ENCODE measurements around the gene EMILIN3. TPM values are rescaled to one million over a fixed set of nuclear protein-coding genes. Genes with fewer than 3 reads are reported as not detected.

EMILIN3 gene, protein sequence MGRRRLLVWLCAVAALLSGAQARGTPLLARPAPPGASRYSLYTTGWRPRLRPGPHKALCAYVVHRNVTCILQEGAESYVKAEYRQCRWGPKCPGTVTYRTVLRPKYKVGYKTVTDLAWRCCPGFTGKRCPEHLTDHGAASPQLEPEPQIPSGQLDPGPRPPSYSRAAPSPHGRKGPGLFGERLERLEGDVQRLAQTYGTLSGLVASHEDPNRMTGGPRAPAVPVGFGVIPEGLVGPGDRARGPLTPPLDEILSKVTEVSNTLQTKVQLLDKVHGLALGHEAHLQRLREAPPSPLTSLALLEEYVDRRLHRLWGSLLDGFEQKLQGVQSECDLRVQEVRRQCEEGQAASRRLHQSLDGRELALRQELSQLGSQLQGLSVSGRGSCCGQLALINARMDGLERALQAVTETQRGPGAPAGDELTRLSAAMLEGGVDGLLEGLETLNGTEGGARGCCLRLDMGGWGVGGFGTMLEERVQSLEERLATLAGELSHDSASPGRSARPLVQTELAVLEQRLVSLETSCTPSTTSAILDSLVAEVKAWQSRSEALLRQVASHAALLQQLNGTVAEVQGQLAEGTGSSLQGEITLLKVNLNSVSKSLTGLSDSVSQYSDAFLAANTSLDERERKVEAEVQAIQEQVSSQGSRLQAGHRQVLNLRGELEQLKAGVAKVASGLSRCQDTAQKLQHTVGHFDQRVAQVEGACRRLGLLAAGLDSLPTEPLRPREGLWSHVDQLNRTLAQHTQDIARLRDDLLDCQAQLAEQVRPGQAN
- 19.7 TPM for polyA plus RNA-seq (ENCODE audit: insufficient read length)

GRCh38 chr20:41366546-41367392, at the start of gene EMILIN3:
Gene EMILIN3 (minus strand): TSS chr20:41366818. CDS start chr20:41366634, 184 bp downstream.
- DNase-seq, result peak; percentile 62

DNA sequence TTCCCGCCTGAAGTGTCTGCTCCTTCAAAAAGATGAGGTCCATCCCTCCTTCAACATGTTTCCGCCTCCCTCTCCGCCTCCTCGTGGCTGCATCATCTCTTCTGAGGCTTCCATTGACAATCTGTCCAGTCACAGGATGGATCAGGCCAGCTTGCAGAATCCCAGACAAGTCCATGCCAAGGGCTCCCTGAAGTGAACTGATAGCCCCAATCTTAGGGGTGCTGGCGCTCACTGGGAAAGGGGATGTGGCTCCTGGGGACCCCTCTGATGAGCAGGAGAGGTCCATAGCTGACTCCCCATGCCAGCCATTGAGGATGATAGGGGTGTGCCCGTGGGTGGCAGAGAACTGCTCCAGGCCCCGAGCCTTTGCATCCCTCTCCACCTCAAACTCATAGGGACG, 48.6 kb upstream of the EMILIN3 start:
- no peak for DNase-seq

- DNase-seq, result no peak
These were observed 46.6 kb upstream of the EMILIN3 start for GRCh38 chr20:41413169-41413568.

DNA sequence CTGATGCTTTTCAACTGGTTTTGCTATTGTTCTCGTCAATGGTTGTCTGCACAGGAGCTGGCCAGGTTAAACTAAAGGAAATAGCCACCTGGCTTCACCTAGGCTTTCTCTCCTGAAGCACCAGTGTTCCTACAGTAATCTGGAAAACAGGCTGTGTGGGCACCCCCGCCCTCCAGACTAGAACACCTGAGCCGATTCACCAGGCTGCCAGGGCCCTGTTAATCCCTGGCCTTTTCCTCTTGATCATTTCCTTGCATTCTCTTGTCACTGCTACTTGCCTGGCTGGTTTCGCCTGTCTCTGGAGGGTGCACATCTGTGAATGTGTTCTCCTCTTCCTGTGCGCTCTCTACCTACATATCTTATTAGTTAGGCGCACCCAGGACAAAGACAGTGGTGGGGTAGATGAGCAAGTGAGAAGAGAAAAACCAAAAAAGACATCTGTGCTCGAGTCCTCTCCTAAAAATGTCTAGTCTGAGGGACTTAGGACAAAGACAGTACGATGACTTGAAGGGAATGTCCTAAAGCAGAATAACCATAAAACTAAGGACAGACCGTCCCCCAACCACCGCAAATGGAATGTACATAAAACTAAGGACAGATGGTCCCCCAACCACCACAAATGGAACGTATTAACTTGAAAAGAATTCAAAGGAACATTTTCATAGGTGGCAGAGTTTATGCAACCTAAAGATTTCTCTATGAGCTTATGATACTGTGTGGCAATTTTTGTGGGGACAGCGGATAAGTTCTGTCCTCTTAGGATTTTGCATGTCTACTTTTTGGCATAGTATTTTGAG, 45.9 kb upstream of the EMILIN3 start:
- DNase-seq, result no peak

GRCh38 chr20:41411391-41411847, 44.8 kb upstream of the EMILIN3 start:
- DNase-seq, result peak; percentile 54

DNA sequence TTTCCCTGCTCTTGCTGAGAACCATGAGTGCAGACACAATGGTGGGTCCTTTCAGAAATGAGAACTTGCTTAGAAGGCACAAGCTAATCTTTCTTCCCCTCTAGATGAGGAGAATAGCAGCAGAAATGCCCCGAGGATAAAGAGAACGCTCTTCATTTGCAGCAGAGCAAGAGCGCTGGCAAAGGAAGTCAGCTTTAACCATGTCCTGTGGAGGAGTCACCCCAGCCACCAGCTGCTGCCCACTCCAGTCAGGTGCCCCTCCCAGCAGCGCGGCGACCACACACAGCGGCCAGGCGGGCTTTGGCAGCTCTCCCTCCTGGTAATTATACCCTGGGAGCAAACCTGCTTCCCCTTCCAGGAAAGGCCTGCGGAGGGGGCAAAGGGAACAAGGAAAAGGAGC, 42.4 kb upstream of the EMILIN3 start:
- no peak for DNase-seq

DNA sequence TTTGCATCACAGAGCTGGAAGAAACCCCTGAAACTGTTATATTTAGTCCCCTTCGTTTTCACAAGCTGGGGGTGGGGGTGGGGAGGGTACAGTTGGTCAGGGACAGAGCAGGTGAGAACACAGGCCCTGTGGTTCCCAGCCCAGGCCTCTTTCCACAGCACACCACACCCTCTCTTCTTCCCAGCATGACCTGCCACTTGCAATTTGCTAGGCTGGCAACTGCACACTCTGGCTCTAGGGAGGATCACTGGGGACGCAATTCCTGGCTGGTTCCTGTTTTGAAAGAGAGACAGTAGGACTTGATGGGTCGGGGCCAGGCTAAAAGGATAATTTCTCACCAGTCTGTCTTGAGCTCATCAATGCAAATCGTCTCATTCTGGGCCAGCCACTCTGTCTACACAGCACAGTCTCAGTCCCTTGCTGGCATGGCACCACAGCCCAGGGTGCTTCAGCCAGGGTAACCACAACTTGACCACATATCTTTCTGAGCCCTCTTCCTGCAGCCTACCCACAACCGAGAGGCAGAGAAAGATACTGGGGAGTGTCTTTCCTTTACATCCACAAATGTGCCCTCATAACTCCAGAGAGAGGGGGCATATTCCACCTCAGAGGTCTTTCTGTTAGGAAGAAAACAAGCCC, 41.7 kb upstream of the EMILIN3 start:
- DNase-seq, result no peak

- no peak for DNase-seq
These were observed 41.0 kb upstream of the EMILIN3 start for GRCh38 chr20:41407607-41408006.

- DNase-seq, result no peak
These were observed 40.4 kb upstream of the EMILIN3 start for GRCh38 chr20:41406896-41407444.

DNA sequence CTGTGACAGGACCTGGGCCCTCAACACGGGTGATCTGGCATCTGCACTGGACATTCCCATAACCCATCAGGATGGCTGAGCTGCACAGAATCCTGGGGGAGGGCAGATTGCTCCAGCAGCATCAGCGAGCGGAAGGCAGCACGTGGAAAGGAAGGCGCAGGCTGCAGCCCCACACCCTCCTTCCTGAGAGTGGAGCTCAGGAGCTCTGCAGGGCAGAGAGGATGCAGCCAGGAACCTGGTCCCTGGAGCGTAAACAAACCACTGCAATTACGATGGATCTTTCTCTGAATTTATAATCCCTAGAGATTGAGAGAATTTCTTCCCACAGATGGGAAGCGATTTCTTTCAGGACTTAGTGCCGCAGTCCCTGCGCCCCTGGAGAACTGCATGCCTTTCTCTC, 39.7 kb upstream of the EMILIN3 start:
- no peak for DNase-seq

DNA sequence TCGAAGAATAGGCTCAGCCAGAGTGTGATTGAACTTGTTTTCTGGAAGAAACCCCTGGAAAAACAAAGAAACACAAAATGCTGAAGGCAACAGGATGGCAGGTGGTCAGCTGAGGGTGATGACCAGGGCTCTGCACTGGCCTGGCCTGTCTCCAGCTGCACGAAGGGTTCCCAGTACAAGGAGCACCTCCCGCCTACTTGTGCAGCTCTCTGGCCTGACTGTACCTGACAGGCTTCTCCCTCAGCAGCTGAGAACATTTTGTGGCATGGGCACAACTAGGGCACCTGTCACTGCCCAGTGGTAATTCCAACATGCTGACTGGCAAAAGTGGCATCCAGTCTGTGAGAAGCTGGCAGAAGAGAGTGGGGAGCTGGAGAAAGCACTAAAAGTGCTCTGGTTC, 38.8 kb upstream of the EMILIN3 start:
- no peak for DNase-seq

- DNase-seq, result no peak
These were observed 37.0 kb upstream of the EMILIN3 start for GRCh38 chr20:41403604-41404003.

- DNase-seq, result peak; percentile 58
These were observed 31.8 kb upstream of the EMILIN3 start for GRCh38 chr20:41398408-41398807.

DNA sequence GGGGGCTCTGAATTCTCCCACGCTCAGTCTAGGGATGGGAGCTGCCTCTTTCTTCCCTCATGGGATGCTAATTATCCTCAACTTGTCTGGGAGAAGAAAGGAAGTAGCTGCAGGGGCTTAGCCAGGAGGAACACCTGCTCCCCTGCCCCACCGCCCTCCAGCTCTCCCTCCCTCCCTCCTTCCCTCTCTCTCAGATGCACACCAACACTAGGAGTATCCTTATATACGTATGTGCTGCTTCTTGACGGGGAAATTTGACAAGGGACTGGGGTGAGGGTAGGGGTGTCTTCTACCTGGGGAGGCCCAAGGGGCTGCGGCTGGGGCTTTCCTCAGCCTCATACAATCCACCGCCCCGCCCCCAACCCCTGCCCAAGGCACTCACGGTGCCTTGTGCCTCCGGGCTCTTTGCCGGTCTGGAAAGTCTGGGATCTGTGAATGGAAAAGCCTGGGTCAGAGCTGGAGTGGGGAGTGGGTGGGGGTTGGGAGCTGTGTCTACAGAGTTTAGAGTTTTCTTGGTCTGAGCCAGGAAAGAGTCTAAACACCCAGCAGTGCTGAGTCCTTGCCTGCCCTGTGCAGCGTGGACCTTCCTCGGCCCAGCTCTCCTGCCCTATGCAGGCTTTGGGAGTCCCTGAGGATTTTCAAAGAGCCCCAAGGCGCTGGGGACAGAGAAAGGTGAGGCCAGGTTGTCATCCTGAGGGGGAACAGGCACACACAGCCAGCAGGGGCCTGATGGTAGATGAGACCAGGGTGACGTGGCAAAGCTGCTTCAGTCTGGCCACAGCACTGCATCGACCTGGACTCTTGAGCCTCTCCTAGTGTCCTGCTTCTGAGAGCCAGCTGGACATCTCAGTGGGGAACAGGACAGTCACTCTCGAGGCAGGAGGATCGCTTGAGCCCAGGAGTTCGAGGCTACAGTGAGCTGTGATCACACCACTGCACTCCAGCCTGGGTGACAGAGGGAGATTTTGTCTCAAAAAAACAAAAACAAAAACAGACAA, 29.3 kb upstream of the EMILIN3 start:
- peak; percentile 88 for DNase-seq

- DNase-seq, result no peak
These were observed 28.5 kb upstream of the EMILIN3 start for GRCh38 chr20:41394931-41395666.

DNA sequence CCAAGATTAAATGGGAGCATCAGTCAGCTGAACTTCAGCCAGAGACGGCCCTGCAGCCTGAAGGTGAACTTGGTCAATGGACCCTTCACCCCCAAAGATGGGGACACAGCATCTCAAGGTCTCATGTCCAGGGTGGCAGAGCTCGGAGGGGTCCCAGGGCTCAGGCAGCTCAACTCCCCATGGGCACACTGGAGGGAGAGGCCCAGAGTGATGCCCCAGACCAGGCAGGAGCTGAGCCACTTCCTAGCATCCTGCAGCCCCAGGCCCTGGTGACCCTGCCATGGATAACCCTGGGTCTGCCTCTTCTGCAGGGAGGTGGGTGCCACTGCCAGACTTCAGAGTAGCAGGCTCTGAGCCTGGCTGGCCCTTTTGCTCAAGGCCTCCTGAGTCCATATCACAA, 27.5 kb upstream of the EMILIN3 start:
- DNase-seq, result no peak

DNA sequence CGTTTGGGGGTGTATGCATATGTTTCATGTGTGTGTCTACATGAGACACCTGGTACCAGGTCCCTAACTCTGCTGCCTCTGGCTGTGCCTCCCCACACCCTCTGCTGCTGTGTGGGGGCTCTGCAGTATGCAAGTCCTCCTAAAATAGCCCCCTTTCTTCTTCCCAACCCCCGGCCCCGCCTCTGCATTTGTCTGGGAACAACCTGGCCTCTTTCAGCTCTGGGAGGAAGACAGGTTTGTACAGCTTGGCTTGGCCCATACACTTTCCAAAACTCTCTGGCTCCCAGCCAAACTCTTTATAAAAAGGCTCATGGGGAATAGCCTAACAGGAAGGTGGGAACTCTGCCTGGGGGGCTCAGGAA, 27.1 kb upstream of the EMILIN3 start:
- no peak for DNase-seq

DNA sequence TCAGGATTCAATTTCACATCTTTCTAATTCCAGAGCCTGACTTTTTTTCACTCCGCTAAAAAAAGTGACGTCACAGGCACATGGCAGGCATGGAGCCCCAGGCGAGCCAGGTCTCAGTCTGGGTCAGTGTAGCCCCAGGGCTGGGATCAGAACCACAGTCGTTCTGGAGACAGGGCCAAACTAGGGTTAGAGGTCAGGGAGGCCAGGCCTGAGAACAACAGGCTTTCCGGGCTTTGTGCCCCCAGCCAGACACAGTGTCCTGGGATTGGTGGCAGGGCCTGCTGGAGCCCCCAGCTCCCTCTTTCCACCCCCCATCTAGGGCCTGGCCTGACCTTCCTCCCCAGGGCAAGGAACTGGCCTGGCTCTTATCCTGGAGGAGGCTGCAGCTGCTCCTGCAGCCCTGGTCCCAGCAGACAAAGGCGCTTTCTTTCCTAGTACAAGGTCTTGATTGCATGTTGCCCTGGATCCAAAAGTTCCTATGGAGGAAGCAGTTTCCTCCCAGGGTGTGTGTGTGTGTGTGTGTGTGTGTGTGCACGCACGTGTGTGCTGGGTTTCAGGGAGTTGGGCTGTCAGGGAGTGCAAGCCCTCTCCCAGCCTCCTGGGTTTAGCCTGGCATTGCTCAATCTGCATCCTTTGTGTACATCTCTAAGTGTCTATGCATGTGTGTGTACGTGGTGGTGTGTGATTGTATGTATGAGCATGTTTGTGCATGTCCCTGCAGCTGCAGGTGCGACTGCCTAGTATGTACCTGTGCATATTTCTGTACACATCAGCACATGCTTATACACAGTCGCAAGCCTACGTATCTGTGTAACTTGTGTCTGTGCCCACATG, 26.5 kb upstream of the EMILIN3 start:
- peak; percentile 76 for DNase-seq

Data from hindlimb muscle (tissue), 1 donor.